GM06990 (cell line): ENCODE data around the gene IPPK.

Experiments
- DNase-seq: peaks from one replicate; pipeline ENCODE4 v3.0.0-alpha.2; 2011; ENCODE audit not compliant: insufficient read length; ENCODE audit errors: extremely low read depth
- H3K27me3 ChIP-seq: replicated peaks from 2 replicates; pipeline ENCODE4 v1.6.0; 2011; ENCODE audit warnings: low read length; ENCODE audit not compliant: control insufficient read depth, insufficient read depth
- H3K36me3 ChIP-seq: 2 replicates; pipeline ENCODE4 v1.5.1; 2011; ENCODE audit warnings: low read length; ENCODE audit not compliant: control insufficient read depth, insufficient read depth
- H3K4me3 ChIP-seq: replicated peaks from 2 replicates; pipeline ENCODE4 v1.5.1; 2011; ENCODE audit warnings: low read depth, mild to moderate bottlenecking, control low read depth, low read length
- TF ChIP-seq, protein P1 (sequence below): IDR thresholded peaks from 2 replicates; pipeline ENCODE4 v1.5.1; 2011; ENCODE audit warnings: low read length, control low read depth, mild to moderate bottlenecking, inconsistent platforms; ENCODE audit not compliant: insufficient read depth, poor library complexity, severe bottlenecking

IPPK gene

DNA sequence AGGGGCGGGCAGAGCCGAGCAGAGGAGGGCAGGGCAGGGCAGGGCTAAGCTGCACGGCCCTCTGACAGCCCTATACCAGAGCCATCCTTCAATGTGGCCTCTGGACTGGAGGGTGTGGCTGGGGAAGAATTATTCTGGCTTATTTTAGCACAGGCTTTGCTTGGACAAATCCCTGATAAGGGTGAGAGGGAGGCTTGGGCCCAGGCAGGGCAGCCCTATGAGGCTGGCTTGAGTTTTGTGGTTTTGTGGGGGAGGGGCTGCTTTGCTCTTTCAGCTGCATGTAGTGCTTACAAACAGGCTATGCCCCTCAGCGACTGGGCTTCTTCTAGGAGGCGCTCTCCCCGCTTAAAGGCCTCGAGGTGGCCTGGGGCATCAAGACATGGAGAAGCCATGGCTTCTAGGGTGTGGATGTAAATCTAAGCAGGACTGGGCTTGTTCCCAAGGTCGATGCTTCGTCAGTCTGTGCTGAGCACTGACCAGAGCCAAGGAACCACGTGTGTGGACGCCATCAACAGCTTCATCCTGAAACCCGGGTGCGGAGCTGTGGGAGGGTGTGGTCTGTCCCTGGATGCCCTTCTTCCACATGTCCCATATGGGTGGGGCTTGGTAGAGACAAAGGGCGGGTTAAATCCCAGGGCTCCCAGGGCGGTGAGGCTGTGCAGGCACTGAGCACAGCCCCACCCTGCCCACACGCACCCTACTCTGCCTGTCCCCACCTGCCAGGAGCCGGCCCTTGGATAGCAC lies 45.7 kb upstream of the IPPK start:
- Histone ChIP-seq H3K27me3 (no peaks in the 10 kb centered on the region), H3K36me3 (peaks cover 43% of the 10 kb centered on the region), H3K4me3 (no peak overlapping the region)
- TF ChIP-seq, protein P1, sequence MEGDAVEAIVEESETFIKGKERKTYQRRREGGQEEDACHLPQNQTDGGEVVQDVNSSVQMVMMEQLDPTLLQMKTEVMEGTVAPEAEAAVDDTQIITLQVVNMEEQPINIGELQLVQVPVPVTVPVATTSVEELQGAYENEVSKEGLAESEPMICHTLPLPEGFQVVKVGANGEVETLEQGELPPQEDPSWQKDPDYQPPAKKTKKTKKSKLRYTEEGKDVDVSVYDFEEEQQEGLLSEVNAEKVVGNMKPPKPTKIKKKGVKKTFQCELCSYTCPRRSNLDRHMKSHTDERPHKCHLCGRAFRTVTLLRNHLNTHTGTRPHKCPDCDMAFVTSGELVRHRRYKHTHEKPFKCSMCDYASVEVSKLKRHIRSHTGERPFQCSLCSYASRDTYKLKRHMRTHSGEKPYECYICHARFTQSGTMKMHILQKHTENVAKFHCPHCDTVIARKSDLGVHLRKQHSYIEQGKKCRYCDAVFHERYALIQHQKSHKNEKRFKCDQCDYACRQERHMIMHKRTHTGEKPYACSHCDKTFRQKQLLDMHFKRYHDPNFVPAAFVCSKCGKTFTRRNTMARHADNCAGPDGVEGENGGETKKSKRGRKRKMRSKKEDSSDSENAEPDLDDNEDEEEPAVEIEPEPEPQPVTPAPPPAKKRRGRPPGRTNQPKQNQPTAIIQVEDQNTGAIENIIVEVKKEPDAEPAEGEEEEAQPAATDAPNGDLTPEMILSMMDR: no peak
- no peak for DNase-seq

DNA sequence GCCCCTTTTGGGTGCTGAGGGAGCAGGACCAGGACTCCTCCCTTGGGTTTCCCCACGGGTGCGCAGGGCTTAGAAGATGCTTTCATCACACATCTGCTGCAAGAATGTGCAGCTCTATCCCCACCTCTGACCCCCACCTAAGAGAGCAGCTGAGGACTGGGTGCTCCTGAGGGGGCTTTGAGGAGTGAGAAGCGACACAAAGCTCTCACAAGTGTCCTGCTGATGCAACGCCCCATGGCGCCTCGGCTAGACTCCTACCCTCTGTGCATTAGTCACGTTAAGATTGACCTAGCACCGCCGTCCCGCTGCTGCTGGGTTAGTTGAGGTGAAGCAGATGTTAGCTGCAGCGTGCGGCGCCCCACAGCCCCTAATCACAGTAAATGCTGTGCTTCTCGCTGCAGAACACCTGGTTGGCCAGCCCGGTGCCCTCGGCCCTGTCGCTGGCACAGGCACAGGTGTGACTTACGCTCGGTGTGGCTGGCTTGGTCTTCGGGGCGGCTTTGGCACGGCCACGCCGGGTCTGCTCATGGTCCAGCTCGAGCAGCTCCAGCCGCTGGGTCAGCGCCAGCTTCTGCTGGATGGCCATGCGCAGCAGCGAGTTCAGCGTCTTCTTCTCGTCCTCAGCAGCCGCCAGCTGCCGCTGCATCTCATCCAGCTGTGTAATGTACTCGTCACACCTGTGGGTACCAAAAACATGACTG lies 45.0 kb upstream of the IPPK start:
- TF ChIP-seq, protein P1: no peak

DNA sequence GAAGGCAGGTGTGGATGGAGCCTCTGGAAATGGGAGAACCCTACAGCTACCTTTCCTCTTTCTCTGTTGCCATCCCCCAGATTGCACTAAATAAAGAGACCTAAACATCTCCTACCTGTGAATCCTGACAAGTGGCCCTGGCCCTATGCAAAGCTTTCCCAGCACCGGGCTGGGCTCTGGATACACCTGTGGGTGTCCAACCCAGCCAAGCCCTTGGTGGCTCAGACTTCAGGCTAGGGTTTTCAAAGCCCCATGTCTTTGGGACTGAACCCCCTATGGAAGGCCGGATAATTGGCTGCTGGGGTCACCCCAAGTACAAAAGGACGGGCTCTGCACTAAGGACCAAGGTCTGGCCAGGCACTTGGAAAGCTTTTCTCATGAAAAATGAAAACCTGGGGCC lies 44.1 kb upstream of the IPPK start:
- TF ChIP-seq, protein P1: no peak
- Histone ChIP-seq H3K27me3 (no peaks in the 10 kb centered on the region), H3K4me3 (no peak overlapping the region), H3K36me3 (peaks cover 40% of the 10 kb centered on the region)
- no peak for DNase-seq

More for the DNA sequence above, 45.0 kb upstream of the IPPK start:
- no peak for DNase-seq
- Histone ChIP-seq H3K36me3 (peaks cover 43% of the 10 kb centered on the region), H3K27me3 (no peaks in the 10 kb centered on the region), H3K4me3 (no peak overlapping the region)

DNA sequence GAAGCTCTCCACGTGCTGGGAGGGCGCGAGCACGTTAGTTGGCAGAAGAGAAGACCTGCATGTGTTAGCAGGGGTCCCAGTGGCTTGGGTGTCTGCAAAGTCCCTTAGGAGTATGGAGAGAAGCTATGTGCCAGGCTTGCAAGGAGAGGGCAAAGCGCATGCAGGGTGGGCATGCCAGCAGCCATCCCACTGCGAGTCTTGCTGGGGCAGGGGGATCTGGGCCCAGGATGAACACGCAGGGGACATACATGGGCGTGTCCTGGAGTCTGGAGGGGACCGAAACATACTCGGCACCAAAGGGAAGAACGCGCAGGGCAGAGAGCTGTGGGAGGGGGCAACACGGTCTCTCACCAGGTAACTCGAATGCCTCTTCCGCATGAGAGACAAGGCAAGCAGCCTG lies 43.6 kb upstream of the IPPK start:
- Histone ChIP-seq H3K36me3 (peaks cover 36% of the 10 kb centered on the region), H3K27me3 (no peaks in the 10 kb centered on the region), H3K4me3 (no peak overlapping the region)
- TF ChIP-seq, protein P1: no peak
- no peak for DNase-seq

DNA sequence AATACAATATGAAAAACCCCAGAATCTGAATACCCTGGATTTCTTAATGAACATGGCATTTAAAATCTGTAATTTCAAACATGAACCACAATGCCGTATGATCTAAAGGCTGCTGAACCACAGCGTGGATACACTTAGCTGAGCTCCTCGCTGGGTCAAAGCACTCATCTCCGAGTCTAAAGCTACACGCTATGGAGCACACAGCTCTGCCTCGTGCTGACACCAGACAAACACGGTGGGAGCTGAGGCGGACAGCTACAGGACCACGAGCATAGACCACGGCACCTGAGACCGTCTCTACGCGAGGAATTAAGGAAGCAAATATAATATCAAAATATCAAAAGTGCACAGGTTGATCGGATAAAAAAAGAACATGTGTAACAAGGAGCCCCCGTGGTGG lies 42.8 kb upstream of the IPPK start:
- Histone ChIP-seq H3K36me3 (peaks cover 29% of the 10 kb centered on the region), H3K4me3 (no peak overlapping the region), H3K27me3 (no peaks in the 10 kb centered on the region)
- TF ChIP-seq, protein P1: no peak
- no peak for DNase-seq
